HG03045 (cell line): ENCODE results near the gene NUDT9.

Experiments
- ATAC-seq: cut with Tn5 transposase; IDR thresholded peaks from one replicate; pipeline ENCODE4 v1.9.1; 2021; ENCODE audit warnings: mild to moderate bottlenecking, moderate library complexity; ENCODE audit not compliant: unreplicated experiment

Gene NUDT9

GRCh38 chr4:87505862-87506261, 83.5 kb downstream of the NUDT9 start:
- no peak for ATAC-seq

GRCh38 chr4:87506974-87507701, 84.8 kb downstream of the NUDT9 start:
- ATAC-seq = no peak
